GM18511 (cell line): ENCODE results near the gene PARVB.
"Not testable (repeated sequence)": the region's sequence is repeated elsewhere in the genome, so short reads cannot be mapped to it uniquely, and the experiment has no call there.

ENCODE experiments used
- ATAC-seq: cut with Tn5 transposase; IDR thresholded peaks from one replicate; pipeline ENCODE4 v1.9.1; 2021; ENCODE audit warnings: mild to moderate bottlenecking, moderate library complexity; ENCODE audit not compliant: unreplicated experiment

PARVB gene

DNA sequence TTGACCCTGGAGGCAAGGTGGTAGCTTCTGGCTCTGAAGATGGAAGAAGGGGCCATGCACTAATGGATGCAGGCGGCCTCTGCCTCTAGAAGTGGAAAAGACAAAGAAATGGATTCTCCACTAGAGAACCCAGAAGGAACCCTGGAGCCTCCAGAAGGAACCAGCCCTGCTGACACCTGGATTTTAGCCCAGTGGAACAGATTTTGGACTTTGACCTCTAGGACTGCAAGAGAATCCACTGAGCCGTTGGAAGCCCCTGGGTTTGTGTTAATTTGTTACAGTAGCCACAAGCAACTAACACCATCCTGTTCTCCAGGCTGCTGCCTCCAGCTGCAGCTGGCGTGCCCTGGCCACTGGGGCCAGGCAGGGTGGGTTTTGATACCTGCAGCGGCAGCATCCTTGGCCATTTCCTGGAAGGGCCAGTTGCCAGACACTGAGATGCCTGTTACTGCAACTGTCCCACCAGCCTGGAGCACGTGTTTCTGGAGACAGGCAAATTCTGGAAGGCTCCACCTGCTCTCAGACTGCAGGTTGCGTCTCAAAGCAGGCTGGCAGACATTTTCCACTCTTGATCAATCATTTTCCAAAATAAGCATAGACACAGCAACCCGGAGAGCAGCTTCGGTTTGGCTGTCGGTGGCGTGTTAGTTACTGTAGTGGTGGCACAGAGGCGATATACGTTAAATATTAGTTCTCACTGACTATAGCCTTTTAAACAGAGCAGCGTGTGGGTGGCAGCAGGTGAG, 79.8 kb downstream of the PARVB start:
- no peak for ATAC-seq

DNA sequence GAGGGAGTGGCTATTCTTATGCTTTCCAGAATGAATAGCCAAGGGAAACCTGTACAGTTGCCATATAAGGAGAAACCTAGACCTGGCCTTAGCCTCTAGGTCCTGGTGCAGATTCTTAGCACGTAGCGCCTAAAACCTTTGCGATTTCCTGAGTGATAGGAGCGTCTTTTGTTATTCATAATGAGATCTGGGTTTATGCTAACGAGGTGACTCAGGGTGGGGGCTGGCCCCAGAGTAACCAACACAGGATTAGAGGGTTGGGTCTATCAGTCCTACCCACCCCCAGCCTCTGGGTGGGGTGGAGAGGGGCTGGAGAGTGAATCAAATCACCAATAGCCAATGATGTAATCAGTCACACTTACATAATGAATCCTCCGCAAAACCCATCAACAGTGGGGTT, 83.2 kb downstream of the PARVB start:
- ATAC-seq, result no peak

DNA sequence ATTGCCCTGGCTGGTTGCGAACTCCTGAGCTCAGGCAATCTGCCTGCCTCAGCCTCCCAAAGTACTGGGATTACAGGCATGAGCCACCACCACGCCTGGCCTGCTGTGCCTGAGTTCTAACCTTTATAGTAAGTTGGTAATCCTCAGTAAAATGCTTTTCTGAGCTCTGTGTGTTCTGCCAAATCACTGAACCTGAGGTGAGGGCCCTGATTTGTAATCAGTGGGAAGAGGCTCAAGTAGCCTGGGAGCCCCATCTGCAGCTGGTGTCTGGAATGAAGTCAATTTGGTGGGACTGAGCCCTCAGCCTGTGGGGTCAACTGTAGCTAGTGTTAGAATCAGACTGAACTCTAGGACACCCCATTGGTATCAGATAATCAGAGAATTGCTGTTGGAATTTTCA, 84.0 kb downstream of the PARVB start:
- ATAC-seq, result no peak

DNA sequence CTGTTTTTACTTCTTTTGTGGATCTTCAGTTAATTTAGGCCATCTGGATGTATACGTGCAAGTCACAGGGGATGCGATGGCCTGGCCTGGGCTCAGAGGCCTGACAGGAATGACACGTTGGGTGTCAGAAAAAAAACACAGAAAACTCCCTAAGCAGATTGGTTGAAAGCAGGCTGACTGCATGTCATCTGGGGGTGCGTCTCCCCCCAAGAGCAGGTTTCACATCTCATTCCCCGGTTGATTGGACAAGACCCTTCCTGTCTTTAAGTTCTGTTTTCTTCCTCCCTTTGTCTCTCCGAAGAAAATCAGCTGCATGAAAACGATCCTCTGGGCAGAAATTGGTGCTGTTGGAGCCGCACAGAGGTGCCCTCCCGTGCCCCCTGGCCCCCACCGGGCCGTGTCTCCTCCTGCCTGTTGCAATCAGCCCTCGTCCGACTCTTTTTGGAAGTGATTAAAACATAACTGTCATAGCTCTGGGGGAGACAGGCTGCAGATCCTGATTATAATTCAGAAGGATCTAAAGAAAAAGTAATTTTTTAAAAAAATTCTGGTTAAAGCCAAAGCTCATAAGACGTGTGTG, 84.8 kb downstream of the PARVB start:
- ATAC-seq, result no peak

DNA sequence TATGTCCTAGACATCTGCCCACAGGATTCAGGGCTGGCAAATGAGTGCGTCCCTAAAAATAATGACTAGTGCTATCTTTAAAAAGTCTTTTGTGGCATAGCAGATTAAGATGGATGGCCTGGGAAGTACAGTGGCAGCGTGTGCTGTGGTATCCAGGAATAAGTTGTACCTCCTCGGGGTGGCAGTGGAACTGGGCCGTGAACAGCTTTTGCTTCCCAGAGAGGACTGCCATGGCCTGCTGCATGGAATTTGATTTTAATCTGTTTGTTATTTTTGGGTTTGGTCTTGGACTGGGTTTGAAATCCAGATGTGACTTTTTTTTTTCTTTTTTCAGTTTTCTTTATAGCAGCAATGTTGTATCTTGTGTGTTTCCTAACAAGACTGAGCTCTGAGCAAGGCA, 85.3 kb downstream of the PARVB start:
- no peak for ATAC-seq

DNA sequence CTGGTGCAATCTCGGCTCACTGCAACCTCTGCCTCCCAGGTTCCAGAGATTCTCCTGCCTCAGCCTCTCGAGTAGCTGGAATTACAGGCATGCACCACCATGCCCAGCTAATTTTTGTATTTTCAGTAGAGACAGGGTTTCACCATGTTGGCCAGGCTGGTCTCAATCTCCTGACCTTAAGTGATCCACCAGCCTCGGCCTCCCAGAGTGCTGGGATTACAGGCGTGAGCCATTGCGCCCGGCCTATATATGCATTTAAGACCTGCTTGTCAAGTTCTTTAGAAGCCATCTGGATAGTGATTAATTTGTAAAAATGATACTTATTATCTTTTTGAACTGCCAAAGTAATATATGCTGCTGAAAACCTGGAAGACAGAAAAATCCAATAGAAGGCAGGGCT, 86.6 kb downstream of the PARVB start:
- not testable (repeated sequence) for ATAC-seq

DNA sequence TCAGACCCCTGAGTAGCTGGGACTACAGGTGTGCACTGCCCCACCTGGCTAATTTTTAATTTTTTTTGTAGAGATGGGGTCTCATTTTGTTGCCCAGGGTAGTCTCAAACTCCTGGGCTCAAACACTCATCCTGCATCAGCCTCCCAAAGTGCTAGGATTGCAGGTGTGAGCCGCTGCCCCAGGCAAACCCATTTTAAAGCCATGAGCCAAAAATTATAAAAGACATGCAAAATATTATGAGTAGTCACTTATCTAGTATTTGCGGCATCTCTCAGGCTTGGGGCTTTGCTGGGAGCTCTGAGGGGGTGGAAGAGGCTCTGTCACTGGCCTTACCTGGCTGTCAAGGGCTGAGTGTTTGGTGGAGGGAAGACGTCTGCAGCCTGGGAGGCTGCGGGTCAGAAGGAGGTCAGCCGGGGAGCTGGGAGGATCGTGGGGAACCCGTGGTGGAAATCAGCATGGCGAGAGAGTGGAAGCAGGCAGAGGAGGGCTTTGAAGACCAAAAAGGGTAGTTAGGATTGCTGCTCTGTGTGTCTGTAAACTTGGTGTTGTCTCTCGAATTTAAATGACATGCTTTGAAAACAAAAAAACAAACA, 87.6 kb downstream of the PARVB start:
- no peak for ATAC-seq

DNA sequence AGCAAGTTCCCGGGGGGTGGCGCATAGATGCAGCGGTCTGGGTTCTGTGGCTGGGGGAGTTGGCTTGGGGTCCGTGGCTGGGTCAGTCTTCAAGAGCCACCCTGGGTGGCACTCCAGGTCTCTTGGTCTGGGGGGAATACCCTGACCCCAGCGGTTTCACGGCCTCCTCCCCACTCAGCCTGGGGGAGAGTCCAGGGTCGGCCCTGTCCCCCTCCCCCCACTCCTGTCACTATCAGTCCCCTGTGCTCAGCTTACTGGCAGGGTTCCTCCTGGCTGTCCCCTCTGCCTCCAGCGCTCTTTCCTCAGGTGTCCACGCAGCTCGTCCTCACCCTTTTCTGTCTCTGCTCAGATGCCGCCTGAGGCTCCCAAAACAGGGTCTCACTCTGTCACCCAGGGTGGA, 88.1 kb downstream of the PARVB start:
- no peak for ATAC-seq

DNA sequence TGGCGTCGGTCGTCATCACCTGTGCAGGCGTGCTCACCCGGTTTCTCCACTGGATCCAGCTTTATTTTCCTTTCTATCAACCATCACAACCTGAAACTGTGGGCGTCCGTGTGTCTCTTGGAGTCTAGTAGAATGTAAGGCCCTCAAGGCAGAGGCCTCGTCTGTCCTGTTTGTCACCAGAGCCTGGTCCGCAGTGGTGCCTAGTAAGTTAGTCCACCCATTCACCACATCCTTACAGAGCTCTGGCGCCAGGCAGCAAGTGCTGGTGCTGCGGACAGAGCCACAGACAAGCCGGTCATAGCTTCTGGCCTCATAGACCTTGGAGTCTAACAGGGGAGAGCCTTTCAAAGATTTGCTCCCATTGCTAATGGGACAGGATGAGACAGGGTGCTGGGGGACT, 92.2 kb downstream of the PARVB start:
- ATAC-seq, result no peak

DNA sequence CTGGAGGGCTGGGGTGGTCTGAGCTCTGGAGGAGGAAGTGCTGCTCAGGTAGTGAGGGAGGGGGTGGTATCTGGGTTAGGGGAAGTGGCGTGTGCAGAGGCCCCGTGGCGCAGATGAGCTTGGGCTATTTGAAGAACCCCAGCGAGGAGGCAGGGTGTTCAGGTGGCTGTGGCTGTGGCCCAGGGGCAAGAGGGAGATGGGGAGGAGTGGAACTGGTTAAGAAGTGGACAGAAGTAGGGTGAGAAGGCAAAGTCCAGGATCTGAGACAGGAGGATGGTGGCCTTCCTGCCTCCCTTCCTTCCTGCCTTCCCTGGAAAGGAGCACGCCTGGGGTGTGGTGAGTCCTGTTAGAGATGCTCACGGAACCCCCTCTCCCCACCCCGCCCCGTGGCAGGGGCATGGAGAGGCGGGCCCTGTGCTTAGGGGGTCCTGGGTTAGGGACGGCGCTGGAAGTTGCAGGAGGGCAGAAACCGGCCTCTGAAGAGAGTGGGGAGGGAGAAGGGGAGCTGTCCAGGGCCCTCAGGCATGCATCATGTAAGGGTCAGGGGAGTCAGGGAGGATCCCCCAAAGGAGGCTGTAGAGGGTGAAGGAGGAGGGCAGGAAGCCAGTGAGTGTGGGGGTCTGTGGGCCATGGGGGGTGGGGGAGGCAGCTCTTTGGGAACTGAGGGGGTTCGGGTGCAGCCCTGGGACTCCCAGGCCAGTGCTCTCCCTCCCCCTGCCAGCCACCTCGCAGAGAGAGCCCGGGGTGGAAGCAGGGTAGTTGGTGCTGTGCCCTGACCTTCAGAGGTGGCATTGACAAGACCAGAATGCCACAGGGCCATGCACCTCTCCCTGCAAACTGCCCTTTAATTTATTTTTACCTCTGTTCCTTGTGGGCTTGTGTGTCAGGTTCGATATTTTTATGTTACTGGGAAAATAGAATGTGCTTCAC, 92.9 kb downstream of the PARVB start:
- ATAC-seq, result no peak

DNA sequence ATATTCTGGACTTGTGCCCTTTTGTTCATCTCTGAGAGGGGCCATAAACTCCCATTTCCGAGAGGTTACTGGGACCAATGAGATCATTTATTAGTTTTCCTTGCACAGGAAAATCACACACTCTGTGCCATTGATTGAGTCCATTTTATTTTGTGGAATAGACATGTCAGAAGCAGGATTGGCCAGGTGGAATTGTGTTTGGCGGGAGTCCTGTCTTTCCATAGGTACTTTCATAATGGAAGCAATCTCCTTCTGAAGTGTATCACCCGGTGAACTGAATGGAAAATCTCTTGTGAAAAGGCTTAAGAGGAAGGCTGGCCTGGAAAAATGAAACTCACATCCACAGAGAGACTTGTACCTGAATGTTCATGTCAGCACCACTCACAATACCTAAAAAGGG, 93.6 kb downstream of the PARVB start:
- no peak for ATAC-seq

DNA sequence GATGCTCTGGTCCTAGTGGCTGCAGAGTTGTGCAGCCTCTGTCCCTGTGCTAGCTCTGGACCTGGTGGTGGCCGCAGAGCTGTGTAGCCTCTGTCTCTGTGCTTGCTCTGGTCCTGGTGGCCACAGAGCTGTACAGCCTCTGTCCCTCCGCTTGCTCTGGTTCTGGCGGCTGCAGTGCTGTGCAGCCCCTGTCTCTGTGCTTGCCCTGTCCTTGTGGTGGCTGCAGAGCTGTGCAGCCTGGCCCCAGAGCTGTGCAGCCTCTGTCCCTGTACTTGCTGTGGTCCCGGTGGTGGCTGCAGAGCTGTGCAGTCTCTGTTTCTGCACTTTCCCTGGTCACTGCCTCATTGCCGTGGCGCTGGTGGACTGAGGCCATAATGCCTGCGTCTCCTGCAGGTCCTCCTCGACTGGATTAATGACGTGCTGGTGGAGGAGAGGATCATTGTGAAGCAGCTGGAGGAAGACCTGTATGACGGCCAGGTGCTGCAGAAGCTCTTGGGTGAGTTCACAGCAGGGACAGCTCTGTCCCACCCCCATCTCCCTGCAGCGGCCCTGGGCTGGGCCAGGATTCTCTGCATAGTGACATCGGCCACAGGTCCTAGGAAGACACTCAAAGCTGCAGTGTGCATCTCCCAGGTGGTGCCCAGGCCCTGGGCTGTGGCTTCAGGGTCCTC, 94.7 kb downstream of the PARVB start:
- ATAC-seq, result no peak

DNA sequence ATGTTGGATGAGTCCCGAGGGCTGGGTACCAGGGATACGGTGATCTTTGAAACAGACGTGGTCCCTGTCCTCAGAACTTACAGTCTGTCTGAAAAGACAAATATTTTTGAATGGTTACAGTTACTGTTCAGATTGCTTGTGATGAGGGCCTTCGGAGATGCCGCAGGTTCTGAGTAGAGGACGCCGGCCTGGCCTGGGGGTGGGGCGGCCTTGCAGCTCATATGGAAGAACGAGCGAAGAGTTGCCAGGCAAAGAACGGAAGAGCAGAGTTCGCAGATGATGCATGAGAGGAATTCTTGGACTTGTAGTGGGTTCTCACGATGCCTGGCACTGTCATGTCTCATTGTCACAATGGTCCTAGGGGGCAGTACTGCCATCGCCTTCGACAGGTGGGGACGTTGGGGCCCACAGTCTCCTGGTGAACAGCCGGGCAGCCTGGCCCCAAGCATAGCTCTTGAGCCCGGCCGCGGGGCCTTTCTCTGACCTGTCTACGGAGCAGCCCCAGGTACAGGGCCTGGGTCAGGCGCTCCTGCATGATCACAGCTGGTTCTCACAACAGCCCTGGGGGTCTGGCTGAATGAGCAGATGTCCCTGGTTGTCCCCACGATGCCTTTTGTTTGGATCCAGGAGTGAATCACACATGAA, 95.7 kb downstream of the PARVB start:
- no peak for ATAC-seq

DNA sequence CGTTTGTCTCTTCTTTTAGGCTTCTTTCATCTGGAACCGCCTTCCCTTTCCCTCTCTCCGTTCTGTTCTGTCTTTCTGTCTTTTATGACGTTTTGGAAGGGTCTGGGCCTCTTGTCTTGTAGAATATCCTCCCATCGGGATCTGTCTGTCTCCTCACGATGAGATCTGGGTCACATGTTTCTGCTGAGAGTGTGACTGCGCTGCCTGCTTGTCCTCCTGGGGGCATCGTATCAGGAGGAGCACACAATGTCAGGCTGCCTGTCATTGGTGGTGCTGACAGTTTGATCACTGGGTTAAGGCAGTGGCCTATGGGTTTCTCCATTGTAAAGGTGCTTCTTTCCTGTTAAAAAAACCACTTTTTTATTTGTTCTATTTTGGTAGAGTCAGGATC, 96.2 kb downstream of the PARVB start:
- no peak for ATAC-seq

DNA sequence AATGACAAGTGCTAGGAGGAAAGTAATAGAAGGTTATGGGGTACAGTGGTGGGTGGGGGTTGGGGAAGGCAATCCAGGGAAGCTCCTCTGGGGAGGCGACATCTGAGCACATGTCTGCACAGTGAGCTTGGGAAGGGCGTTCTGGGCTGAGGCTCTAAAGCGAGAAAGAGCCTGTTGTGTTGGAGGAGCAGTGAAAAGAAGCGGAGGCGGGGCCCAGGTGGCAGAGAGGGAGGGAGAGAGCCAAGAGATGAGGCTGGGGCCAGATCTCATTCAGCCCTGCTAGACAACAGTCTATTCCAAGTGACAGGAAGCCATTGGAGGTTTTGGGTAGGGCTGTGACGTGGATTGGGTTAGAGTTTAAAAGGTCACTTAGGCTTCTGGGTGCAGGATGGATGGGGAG, 101.3 kb downstream of the PARVB start:
- ATAC-seq, result no peak

DNA sequence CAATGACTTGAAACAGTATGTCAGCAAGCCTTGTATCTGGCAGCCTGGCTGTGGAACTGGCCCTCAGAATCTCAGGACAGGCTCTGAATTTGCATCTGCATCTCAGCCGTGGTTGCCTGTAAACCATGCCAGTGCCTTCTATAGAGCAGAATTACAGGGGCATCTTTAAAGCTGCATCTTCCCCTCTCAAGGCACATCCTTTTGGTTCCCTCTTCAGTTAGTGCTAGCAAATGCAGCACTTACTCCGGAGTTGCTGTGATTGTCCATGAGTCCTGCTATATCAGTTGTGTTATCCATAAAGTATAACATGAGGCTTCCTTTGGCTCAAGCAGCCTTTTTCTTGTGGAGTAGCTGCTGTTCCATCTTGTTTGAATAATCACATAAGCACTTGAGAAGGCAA, 102.7 kb downstream of the PARVB start:
- ATAC-seq, result no peak

DNA sequence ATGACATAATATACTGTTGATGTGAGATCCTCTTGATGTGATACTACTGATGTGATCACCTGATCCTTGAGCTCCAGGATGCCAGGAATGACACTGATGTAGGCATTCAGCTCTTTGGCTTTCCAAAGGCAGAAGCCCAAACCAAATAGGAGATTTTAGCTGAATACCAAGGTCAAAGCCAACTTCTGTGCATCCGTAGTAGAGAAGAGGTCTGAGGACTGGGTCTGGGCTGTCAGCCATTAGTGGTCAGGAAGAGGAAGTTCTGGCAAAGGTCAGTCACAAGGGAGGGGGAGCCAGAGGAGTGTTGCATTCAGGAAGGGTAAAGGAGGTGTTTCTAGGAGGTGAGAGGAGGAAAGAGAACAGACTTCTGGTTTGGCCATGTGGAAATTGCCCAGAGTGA, 103.3 kb downstream of the PARVB start:
- ATAC-seq, result no peak

DNA sequence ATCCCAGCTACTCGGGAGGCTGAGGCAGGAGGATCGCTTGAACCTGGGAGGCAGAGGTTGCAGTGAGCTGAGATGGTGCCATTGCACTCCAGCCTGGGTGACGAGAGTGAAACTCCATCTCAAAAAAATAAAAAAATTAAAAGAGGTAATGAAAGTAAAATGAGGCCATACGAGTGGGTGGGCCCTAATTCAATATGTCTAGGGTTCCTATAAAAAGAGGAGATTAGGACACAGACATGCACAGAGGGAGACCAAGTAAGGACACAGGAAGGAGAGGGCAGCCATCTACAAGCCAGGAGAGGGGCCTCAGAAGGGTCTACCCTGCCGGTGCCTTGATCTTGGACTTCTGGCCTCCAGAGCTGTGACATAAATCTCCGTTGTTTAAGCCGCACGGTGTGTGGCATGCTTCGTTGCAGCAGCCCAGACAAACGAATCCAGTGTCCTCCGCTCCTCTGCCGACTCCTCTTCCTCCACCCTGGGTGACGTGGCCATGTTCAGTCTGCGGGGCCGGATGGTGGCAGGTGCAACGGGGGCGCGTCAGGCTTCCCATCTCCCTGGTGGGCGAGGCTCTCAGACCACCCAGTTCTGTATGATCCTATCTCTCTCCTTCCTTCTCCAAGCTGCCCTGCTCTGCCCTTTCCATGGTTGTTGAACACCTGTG, 105.0 kb downstream of the PARVB start:
- no peak for ATAC-seq

DNA sequence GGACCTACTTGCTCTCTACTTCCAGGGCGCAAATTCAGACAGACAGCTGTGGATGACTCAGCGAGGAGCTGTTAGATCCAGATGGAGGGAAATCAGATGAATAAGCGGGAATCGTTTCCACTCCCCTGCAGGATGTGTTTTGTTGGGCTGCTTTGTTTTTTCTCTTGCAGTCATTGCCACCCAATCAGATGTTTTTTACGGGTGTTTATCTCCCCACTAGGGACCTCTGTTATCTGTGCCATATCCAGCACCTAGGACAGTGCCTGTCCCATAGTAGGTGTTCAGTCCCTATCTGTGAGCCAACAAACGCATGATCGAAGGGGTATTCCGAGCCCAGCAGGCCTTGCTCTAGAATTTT, 105.5 kb downstream of the PARVB start:
- no peak for ATAC-seq

DNA sequence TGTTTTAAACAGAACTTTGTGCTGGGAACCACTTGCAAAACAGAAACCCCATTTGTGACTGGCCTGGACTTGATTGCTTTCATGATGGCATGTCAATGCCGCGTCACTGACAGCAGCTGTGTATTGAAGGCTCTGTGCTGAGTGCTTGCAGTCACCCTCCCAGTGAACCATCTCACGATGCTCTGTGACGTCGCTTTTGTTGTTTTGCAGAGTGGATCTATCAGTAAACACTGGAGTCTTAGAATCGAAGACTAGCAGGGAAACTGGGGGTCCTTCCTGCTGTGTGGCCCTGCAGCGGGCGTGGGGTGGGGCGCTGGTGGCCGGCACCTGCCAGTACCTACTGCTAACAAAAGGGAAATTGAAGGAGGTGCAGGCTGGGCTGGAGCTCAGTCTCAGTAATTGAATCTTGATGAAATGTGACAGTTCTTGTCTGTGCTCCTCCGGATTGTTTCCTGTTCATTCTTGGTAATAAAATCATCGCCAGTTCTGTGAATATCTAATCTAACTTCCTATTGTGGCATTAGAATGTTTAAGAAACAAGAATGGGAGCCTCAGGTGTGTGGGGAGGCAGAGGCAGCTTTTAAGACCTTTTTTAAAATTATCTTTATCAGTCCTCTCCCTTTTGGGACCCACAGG, 106.1 kb downstream of the PARVB start:
- no peak for ATAC-seq
